ENCODE measurements around the gene DNAAF5. TPM values are rescaled to one million over a fixed set of nuclear protein-coding genes. Genes with fewer than 3 reads are reported as not detected.
A peak's percentile ranks its signal among the peaks of the same experiment; 100 is the strongest.

Gene DNAAF5
- total RNA-seq, 1 donor from 2014 or later = 15.2 TPM

GRCh38 chr7:830069-830468 is 103.6 kb downstream of the DNAAF5 start:
- no peaks in the 10 kb centered on the region for H3K36me3 Mint-ChIP-seq (ENCODE audit: unreplicated experiment)
- no peak for DNase-seq
- peak overlapping the region; percentile 95 for H3K27ac Mint-ChIP-seq (ENCODE audit: unreplicated experiment)
- H3K9me3 Mint-ChIP-seq (ENCODE audit: unreplicated experiment) = peaks cover 27% of the 10 kb centered on the region
- TF ChIP-seq, protein P1, sequence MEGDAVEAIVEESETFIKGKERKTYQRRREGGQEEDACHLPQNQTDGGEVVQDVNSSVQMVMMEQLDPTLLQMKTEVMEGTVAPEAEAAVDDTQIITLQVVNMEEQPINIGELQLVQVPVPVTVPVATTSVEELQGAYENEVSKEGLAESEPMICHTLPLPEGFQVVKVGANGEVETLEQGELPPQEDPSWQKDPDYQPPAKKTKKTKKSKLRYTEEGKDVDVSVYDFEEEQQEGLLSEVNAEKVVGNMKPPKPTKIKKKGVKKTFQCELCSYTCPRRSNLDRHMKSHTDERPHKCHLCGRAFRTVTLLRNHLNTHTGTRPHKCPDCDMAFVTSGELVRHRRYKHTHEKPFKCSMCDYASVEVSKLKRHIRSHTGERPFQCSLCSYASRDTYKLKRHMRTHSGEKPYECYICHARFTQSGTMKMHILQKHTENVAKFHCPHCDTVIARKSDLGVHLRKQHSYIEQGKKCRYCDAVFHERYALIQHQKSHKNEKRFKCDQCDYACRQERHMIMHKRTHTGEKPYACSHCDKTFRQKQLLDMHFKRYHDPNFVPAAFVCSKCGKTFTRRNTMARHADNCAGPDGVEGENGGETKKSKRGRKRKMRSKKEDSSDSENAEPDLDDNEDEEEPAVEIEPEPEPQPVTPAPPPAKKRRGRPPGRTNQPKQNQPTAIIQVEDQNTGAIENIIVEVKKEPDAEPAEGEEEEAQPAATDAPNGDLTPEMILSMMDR (IDR thresholded peaks at IDR 0.05; ENCODE audit: partially characterized antibody, unreplicated experiment) = no peak
- peak overlapping the region; percentile 81 for H3K4me3 Mint-ChIP-seq (ENCODE audit: unreplicated experiment)
- H3K27me3 Mint-ChIP-seq (ENCODE audit: unreplicated experiment) = peaks cover 13% of the 10 kb centered on the region
- H3K4me1 Mint-ChIP-seq (ENCODE audit: low read depth, unreplicated experiment) = peaks cover 64% of the 10 kb centered on the region

DNA sequence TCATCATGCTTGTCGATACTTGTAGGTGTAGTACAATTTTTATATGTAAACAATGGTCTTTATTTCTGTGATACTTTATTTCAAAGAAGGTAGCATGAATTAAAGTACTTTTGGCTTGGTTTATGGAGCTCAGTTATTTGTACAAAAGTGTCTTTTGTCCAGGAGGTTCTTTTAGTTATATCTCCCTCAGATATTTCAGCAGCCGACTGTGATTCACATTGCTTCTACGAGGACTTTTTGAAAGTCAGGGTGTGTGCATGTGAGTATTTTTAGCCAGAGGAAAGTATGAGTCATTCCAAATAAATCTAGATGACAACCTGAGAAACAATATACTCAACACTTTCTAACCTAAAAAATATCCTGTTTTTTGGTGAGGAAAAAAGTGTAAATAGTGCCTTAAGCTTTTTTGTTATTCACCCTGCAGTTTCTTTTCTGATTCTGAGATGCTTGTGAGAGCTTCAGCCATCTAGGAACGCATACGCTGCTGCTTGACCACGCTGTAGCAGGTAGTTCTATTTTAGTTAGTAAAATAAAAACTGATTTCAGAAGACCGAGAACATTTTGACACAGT is 105.2 kb downstream of the DNAAF5 start:
- peak overlapping the region; percentile 61 for H3K4me3 Mint-ChIP-seq (ENCODE audit: unreplicated experiment)
- peaks cover 66% of the 10 kb centered on the region for H3K4me1 Mint-ChIP-seq (ENCODE audit: low read depth, unreplicated experiment)
- H3K36me3 Mint-ChIP-seq (ENCODE audit: unreplicated experiment) = no peaks in the 10 kb centered on the region

GRCh38 chr7:832167-832967 is 105.9 kb downstream of the DNAAF5 start, which contains the start of gene SUN1:
SUN1 (plus strand) TSS chr7:832476; CDS start chr7:832525, 49 bp downstream.
- peak within 1 kb of the TSS; percentile 80 for H3K4me3 Mint-ChIP-seq (ENCODE audit: unreplicated experiment)
- TF ChIP-seq, protein P1 (IDR thresholded peaks at IDR 0.05; ENCODE audit: partially characterized antibody, unreplicated experiment) = no peak
- H3K36me3 Mint-ChIP-seq (ENCODE audit: unreplicated experiment) = no peaks in the 10 kb centered on the region
- H3K27ac Mint-ChIP-seq (ENCODE audit: unreplicated experiment) = peak within 1 kb of the TSS; percentile 95
- peaks cover 19% of the 10 kb centered on the region for H3K9me3 Mint-ChIP-seq (ENCODE audit: unreplicated experiment)
- H3K4me1 Mint-ChIP-seq (ENCODE audit: low read depth, unreplicated experiment) = peaks cover 71% of the 10 kb centered on the region
- H3K27me3 Mint-ChIP-seq (ENCODE audit: unreplicated experiment) = peaks cover 9% of the 10 kb centered on the region
- no peak for DNase-seq

More for the DNA sequence above, 105.2 kb downstream of the DNAAF5 start:
- Mint-ChIP-seq H3K27me3 (ENCODE audit: unreplicated experiment) (peaks cover 9% of the 10 kb centered on the region), H3K9me3 (ENCODE audit: unreplicated experiment) (peaks cover 19% of the 10 kb centered on the region), H3K27ac (ENCODE audit: unreplicated experiment) (peak overlapping the region; percentile 95)
- DNase-seq = no peak
- TF ChIP-seq, protein P1 (IDR thresholded peaks at IDR 0.05; ENCODE audit: partially characterized antibody, unreplicated experiment) = no peak

DNA sequence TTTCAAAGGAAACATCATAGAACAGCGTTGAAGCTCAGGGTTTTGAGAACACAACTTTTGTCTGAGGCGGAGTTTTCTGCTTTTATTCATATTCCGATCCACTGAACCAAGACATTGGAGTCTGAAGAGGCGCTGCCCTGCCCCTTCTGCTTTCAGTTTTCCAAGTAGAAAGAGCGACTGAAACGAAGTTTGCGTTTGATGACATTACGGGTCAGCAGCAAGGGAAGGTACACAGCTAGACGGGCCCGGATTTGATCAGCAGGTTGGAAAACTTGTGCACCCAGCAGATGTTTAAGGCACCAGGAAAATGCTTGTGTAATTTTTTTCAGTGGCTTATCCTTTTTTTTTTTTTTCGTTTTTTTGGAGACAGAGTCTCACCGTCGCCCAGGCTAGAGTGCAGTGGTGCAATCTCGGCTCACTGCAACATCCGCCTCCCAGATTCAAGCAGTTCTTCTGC is 106.5 kb downstream of the DNAAF5 start:
- TF ChIP-seq, protein P1 (IDR thresholded peaks at IDR 0.05; ENCODE audit: partially characterized antibody, unreplicated experiment) = no peak
- no peak for DNase-seq
- Mint-ChIP-seq H3K4me3 (ENCODE audit: unreplicated experiment) (peak overlapping the region; percentile 80), H3K9me3 (ENCODE audit: unreplicated experiment) (peaks cover 17% of the 10 kb centered on the region), H3K36me3 (ENCODE audit: unreplicated experiment) (no peaks in the 10 kb centered on the region), H3K4me1 (ENCODE audit: low read depth, unreplicated experiment) (peaks cover 77% of the 10 kb centered on the region), H3K27me3 (ENCODE audit: unreplicated experiment) (peaks cover 13% of the 10 kb centered on the region), H3K27ac (ENCODE audit: unreplicated experiment) (peak overlapping the region; percentile 86)
